ENCODE measurements around the gene DPP3. TPM values are rescaled to one million over a fixed set of nuclear protein-coding genes. Genes with fewer than 3 reads are reported as not detected.

Gene DPP3
- total RNA-seq, 4 donors from 2014 or later, result 12.2 to 23.0 (median 22.2) TPM

GRCh38 chr11:66466225-66467033 lies 13.8 kb upstream of the DPP3 start, which contains the start of gene PELI3:
TSS of gene PELI3 (plus strand) at chr11:66466905. CDS start at chr11:66468129, 1,224 bp downstream.
- peak within 1 kb of the TSS; percentile 71 for H3K27ac ChIP-seq
- WGBS, result under 1% methylated on average over 27 of the region's 63 CpGs
- H3K27me3 ChIP-seq, result no peaks in the 10 kb centered on the region
- no peak for TF ChIP-seq EP300 (IDR thresholded peaks at IDR 0.05)
- TF ChIP-seq CTCF (IDR thresholded peaks at IDR 0.05), result no peak
- no peak for TF ChIP-seq POLR2A (IDR thresholded peaks at IDR 0.05)
- TF ChIP-seq POLR2AphosphoS5 (IDR thresholded peaks at IDR 0.05), result no peak
- H3K4me1 ChIP-seq, result peaks cover 22% of the 10 kb centered on the region
- H3K36me3 ChIP-seq, result peaks cover 12% of the 10 kb centered on the region
- H3K4me3 ChIP-seq, result peak within 1 kb of the TSS; percentile 78
- no peaks in the 10 kb centered on the region for H3K9me3 ChIP-seq
- peak; percentile 96 to 97 for DNase-seq (ENCODE audit: low spot score in 2 of 2)

- TF ChIP-seq POLR2AphosphoS5 (IDR thresholded peaks at IDR 0.05), result no peak
- peak; percentile 25 to 54 for TF ChIP-seq CTCF (IDR thresholded peaks at IDR 0.05)
- TF ChIP-seq POLR2A (IDR thresholded peaks at IDR 0.05), result no peak
- TF ChIP-seq EP300 (IDR thresholded peaks at IDR 0.05), result no peak
- WGBS, result 3% methylated on average over 21 of the region's 72 CpGs
- Histone ChIP-seq H3K27me3 (no peaks in the 10 kb centered on the region), H3K4me1 (peaks cover 22% of the 10 kb centered on the region), H3K9me3 (no peaks in the 10 kb centered on the region), H3K4me3 (peak overlapping the region; percentile 78), H3K36me3 (peaks cover 18% of the 10 kb centered on the region), H3K27ac (peak overlapping the region; percentile 71)
- no peak for DNase-seq (ENCODE audit: low spot score in 2 of 2)
These were observed 13.1 kb upstream of the DPP3 start for GRCh38 chr11:66467034-66467659.

GRCh38 chr11:66467756-66468155 lies 12.5 kb upstream of the DPP3 start:
- H3K27me3 ChIP-seq, result no peaks in the 10 kb centered on the region
- no peaks in the 10 kb centered on the region for H3K9me3 ChIP-seq
- DNase-seq (ENCODE audit: low spot score in 2 of 2), result no peak
- WGBS, result 25% methylated on average over 4 of the region's 6 CpGs
- peak overlapping the region; percentile 78 for H3K4me3 ChIP-seq
- peaks cover 22% of the 10 kb centered on the region for H3K4me1 ChIP-seq
- peaks cover 24% of the 10 kb centered on the region for H3K36me3 ChIP-seq
- no peak overlapping the region for H3K27ac ChIP-seq
- TF ChIP-seq CTCF (IDR thresholded peaks at IDR 0.05) (no peak), POLR2AphosphoS5 (IDR thresholded peaks at IDR 0.05) (no peak), EP300 (IDR thresholded peaks at IDR 0.05) (no peak), POLR2A (IDR thresholded peaks at IDR 0.05) (no peak)

GRCh38 chr11:66468691-66469090 lies 11.5 kb upstream of the DPP3 start:
- Histone ChIP-seq H3K4me1 (peaks cover 24% of the 10 kb centered on the region), H3K27ac (no peak overlapping the region), H3K27me3 (no peaks in the 10 kb centered on the region), H3K4me3 (no peak overlapping the region), H3K9me3 (no peaks in the 10 kb centered on the region), H3K36me3 (peaks cover 33% of the 10 kb centered on the region)
- 93% methylated on average over 6 of the region's 6 CpGs for WGBS
- no peak for DNase-seq (ENCODE audit: low spot score in 2 of 2)
- no peak for TF ChIP-seq CTCF (IDR thresholded peaks at IDR 0.05)
- no peak for TF ChIP-seq EP300 (IDR thresholded peaks at IDR 0.05)
- no peak for TF ChIP-seq POLR2A (IDR thresholded peaks at IDR 0.05)
- TF ChIP-seq POLR2AphosphoS5 (IDR thresholded peaks at IDR 0.05), result no peak

- no peak for TF ChIP-seq EP300 (IDR thresholded peaks at IDR 0.05)
- TF ChIP-seq POLR2AphosphoS5 (IDR thresholded peaks at IDR 0.05), result no peak
- Histone ChIP-seq H3K36me3 (peaks cover 37% of the 10 kb centered on the region), H3K27me3 (no peaks in the 10 kb centered on the region), H3K4me3 (no peak overlapping the region), H3K4me1 (peaks cover 27% of the 10 kb centered on the region), H3K9me3 (no peaks in the 10 kb centered on the region), H3K27ac (no peak overlapping the region)
- DNase-seq (ENCODE audit: low spot score in 2 of 2), result no peak
- WGBS, result 100% methylated on average over 1 of the region's 1 CpG
These were observed 10.8 kb upstream of the DPP3 start for GRCh38 chr11:66469441-66469840.

Data from suprapubic skin (tissue), 4 donors.